ENCODE results near the gene C3orf22.

Gene C3orf22

DNA sequence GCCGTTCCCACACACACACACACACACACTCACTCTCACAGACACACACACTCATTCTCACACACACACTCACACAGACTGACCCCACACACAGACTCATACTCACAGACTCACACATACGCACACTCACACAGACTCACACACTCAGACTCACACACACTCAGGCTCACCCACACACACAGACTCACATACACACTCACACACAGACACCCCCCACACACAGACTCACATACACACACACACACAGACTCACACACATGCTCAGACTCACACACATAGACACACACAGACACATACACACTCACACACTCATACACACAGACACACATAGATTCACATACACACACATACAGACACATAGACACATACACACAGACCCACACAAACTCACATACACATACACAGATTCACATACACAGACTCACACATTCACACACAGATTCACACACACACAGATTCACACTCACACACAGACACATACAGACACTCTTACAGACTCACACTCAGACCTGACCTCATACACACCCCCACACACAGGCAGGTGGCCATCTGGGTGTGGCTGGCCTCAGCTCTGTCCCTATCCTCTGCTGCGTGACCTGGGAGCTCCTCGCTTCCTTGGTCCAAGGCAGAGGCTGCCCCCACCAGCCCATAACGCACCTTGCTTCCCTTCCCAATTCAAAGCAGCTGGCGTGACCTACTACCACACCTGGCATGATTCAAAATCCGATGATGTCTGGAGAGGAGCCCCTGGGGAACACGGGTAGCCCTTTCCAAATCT is 1.9 kb downstream of the C3orf22 start:
- DNase-seq (ENCODE audit: low spot score) = no peak

- DNase-seq (ENCODE audit: low spot score) = no peak
These were observed 2.7 kb downstream of the C3orf22 start for GRCh38 chr3:126555795-126556636.

DNA sequence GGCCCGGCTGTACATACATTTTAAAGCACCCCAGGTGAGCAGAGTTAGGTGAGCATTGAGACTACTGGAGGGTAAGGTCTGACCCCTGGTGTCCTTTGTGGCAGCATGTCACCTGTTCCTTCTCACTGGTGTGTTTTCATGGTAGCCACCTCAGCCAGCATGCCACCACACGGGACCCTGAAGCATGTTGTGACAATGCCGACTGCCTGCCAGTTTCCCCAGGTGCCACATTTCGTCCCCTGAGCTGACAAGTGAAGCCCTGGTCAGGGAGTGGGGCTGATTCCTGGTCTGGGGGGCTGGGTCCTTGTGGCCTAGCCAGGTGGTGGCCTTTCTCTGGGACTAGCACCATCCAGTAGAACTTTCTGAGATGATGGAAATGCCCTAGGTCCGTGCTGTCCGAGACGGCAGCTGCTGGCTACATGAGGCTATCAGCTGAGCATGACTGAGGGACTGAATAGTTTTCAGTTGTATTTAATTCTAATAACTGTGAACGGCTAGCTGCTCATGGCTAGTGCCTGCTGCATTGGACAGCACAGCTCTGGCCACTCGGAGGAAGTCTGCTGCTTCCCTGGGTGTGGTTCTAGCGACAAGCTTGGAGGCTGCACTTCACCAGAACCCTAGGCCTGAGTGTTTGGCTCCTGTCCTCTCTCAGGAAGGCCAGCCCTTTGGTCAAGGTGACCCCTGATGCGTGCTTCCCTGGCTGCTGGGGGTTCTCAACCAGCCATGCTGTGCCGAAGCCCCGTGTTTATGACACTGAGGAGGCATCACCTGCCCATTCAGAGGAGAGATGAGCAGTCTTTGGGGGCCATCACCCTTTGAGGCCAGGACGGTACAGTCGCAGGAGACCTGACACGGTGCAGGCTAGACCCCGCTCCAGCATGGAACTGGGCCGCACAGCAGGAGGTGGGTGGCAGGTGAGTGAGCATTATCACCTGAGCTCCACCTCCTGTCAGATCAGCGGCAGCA is 3.9 kb downstream of the C3orf22 start:
- no peak for DNase-seq (ENCODE audit: low spot score)

GRCh38 chr3:126553284-126554084 is 5.2 kb downstream of the C3orf22 start:
- DNase-seq (ENCODE audit: low spot score) = no peak

GRCh38 chr3:126552688-126553283 is 5.9 kb downstream of the C3orf22 start:
- no peak for DNase-seq (ENCODE audit: low spot score)

GRCh38 chr3:126551839-126552687 is 6.7 kb downstream of the C3orf22 start:
- no peak for DNase-seq (ENCODE audit: low spot score)

- no peak for DNase-seq (ENCODE audit: low spot score)
These were observed 7.5 kb downstream of the C3orf22 start for GRCh38 chr3:126551121-126551838.

- DNase-seq (ENCODE audit: low spot score) = no peak
These were observed 8.2 kb downstream of the C3orf22 start for GRCh38 chr3:126550488-126551051.

GRCh38 chr3:126549861-126550487 is 8.8 kb downstream of the C3orf22 start:
- no peak for DNase-seq (ENCODE audit: low spot score)

GRCh38 chr3:126548556-126549466 is 9.9 kb downstream of the C3orf22 start:
- no peak for DNase-seq (ENCODE audit: low spot score)

- DNase-seq (ENCODE audit: low spot score) = no peak
These were observed 11.0 kb downstream of the C3orf22 start for GRCh38 chr3:126547721-126548120.

DNA sequence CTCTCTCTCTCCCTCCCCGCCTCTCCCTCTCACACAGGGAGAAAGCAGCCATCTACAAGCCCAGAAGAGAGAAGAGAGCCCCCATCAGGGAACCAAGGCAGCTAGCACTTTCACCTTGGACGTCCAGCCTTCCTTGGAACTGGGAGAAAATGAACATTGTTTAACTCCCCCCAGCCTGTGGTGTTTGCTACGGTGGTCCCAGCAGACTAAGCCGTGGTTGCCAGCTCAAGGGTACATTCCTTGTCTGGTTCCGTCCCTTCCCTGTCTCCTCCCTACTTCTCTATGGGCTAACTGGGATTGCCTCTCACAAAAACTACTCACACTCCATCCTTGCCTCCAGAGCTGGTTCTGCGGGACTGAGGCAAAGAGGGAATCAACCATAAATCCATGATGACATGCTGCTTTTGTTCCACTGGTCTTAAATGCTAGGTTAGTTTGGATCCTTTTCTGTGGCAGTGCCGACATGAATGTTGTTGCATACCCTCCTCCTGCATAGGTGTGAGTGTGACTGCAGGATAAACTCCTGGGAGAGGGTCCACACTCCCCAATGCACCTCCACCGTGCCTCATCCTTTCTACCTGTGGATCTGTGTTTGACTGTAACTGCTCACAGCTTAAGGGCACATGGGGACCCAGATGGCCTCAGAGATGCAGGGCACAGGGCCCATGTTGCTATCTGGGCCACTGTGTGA is 12.0 kb downstream of the C3orf22 start:
- no peak for DNase-seq (ENCODE audit: low spot score)

DNA sequence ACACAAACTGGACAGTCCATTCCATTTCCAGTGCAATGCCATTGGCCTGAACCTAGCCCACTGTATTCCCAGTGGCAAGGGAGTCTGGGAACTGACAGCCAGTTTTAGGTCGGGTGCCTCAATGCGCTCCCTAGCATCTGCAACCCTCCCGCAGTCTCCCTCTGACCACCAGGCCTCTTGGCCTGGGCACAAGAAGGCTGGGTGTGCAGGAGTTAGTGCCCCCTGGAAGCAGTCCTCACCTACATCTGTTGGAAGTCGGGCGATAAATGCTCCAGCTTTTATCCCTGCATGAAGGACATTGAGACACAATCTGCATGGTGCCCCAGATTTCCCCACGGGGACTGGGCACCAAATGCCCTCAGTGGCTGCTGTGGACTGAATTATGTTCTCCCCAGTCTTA is 12.7 kb downstream of the C3orf22 start:
- no peak for DNase-seq (ENCODE audit: low spot score)

- DNase-seq (ENCODE audit: low spot score) = no peak
These were observed 13.2 kb downstream of the C3orf22 start for GRCh38 chr3:126545544-126545943.

GRCh38 chr3:126544596-126545281 is 14.0 kb downstream of the C3orf22 start:
- DNase-seq (ENCODE audit: low spot score) = no peak

GRCh38 chr3:126543457-126544061 is 15.2 kb downstream of the C3orf22 start:
- no peak for DNase-seq (ENCODE audit: low spot score)
